B cell (primary cell): ENCODE measurements around the gene MPDZ. TPM values are rescaled to one million over a fixed set of nuclear protein-coding genes. Genes with fewer than 3 reads are reported as not detected.

Source experiments
- ATAC-seq: fragments of 200-7000 bp; cut with Tn5 transposase; one replicate; pipeline ENCODE4 v1.10.0; 2021; ENCODE audit warnings: low read depth, mild to moderate bottlenecking, moderate number of reproducible peaks, moderate library complexity
- CTCF ChIA-PET: fragments of 350-600 bp; sonication (Branson Sonifier 250); formaldehyde crosslinking; loops from one replicate; lab custom pipeline; 2021; ENCODE audit warnings: antibody characterized with exemption, inconsistent platforms; lab: Charles Lee
- POLR2A ChIA-PET: fragments of 350-600 bp; sonication (Branson Sonifier 250); formaldehyde crosslinking; loops from one replicate; lab custom pipeline; 2021; ENCODE audit warnings: antibody characterized with exemption; lab: Charles Lee
- DNase-seq: peaks from one replicate; pipeline ENCODE4 v3.0.0; 2013
- H2AFZ ChIP-seq: 2 replicates; pipeline ENCODE4 v1.6.1; 2012; ENCODE audit warnings: mild to moderate bottlenecking, low read depth, low read length; ENCODE audit not compliant: insufficient read depth, poor library complexity, severe bottlenecking
- H3K27ac ChIP-seq, 2 donors: 1 replicate in 1 of 2; 2 replicates in 1 of 2; pipeline ENCODE4 v1.5.1; 2012 to 2013; ENCODE audit warnings: low read length in 2 of 2, mild to moderate bottlenecking in 2 of 2, moderate library complexity in 1 of 2
- H3K27me3 ChIP-seq, 4 experiments: fragments of 200-600 bp in 1 of 4; sonication (generic) in 1 of 4; replicated peaks in 1 of 4; 1 replicate in 2 of 4; 2 replicates in 2 of 4; pipeline versions ENCODE4 v1.6.1 to v1.7.0; 2013 to 2016; ENCODE audit warnings: low read length in 3 of 4, mild to moderate bottlenecking in 2 of 4, mixed read lengths in 1 of 4, moderate library complexity in 1 of 4; ENCODE audit not compliant: insufficient read depth in 4 of 4, control insufficient read depth in 3 of 4; ENCODE audit errors: control extremely low read depth in 1 of 4
- H3K36me3 ChIP-seq, 2 experiments: replicated peaks in 1 of 2; 1 replicate in 1 of 2; 2 replicates in 1 of 2; pipeline versions ENCODE4 v1.6.1 to v1.7.1; 2013; ENCODE audit warnings: low read length in 1 of 2; ENCODE audit not compliant: insufficient read depth in 2 of 2, control insufficient read depth in 1 of 2; ENCODE audit errors: control extremely low read depth in 1 of 2, extremely low read depth in 1 of 2
- H3K4me1 ChIP-seq, 2 donors: fragments of 200-600 bp in 1 of 2; sonication (generic) in 1 of 2; 1 replicate in 1 of 2; 2 replicates in 1 of 2; pipeline versions ENCODE4 v1.5.1 to v1.6.1; 2013 to 2017; ENCODE audit warnings: low read length in 2 of 2; ENCODE audit not compliant: control insufficient read depth in 2 of 2, insufficient read depth in 2 of 2
- H3K4me2 ChIP-seq: replicated peaks from 2 replicates; pipeline ENCODE3; 2012; ENCODE audit warnings: mild to moderate bottlenecking, low read depth, low read length; ENCODE audit not compliant: poor library complexity, severe bottlenecking
- H3K4me3 ChIP-seq, 5 experiments: fragments of 200-600 bp in 1 of 5; sonication (generic) in 1 of 5; 1 replicate in 3 of 5; 2 replicates in 2 of 5; pipeline versions ENCODE4 v1.5.1 to v1.7.0; 2011 to 2016; ENCODE audit warnings: low read length in 4 of 5, mild to moderate bottlenecking in 4 of 5, low read depth in 2 of 5, control low read depth in 1 of 5, moderate library complexity in 1 of 5; ENCODE audit not compliant: insufficient read depth in 1 of 5; ENCODE audit errors: control extremely low read depth in 1 of 5, extremely low read depth in 1 of 5
- H3K79me2 ChIP-seq: fragments of 200-600 bp; sonication (generic); one replicate; pipeline ENCODE4 v1.6.0; 2016; ENCODE audit warnings: low read length; ENCODE audit not compliant: control insufficient read depth, insufficient read depth
- H3K9ac ChIP-seq: fragments of 200-600 bp; sonication (generic); 2 replicates; pipeline ENCODE4 v1.6.1; 2017; ENCODE audit warnings: mild to moderate bottlenecking, low read length, moderate library complexity
- H3K9me3 ChIP-seq, 3 donors: one replicate each; pipeline versions ENCODE4 v1.6.1 to v1.7.1; 2013; ENCODE audit warnings: low read length in 2 of 3; ENCODE audit not compliant: control insufficient read depth in 2 of 3, insufficient read depth in 1 of 3; ENCODE audit errors: control extremely low read depth in 1 of 3
- H4K20me1 ChIP-seq: 2 replicates; pipeline ENCODE4 v1.6.0; 2012; ENCODE audit warnings: mild to moderate bottlenecking, low read length; ENCODE audit not compliant: insufficient read depth, control insufficient read depth, poor library complexity, severe bottlenecking
- H3K27ac Mint-ChIP-seq: one replicate; pipeline ENCODE4 v1.8.0; 2021; ENCODE audit warnings: mixed read lengths
- H3K27me3 Mint-ChIP-seq: one replicate; pipeline ENCODE4 v1.8.0; 2021; ENCODE audit warnings: mixed read lengths
- H3K4me1 Mint-ChIP-seq: one replicate; pipeline ENCODE4 v1.8.0; 2021; ENCODE audit warnings: mixed read lengths
- H3K4me3 Mint-ChIP-seq: one replicate; pipeline ENCODE4 v1.8.0; 2021; ENCODE audit warnings: mixed read lengths
- H3K9me3 Mint-ChIP-seq: one replicate; pipeline ENCODE4 v1.8.0; 2022; ENCODE audit warnings: mixed read lengths; ENCODE audit not compliant: insufficient read depth
- EZH2 ChIP-seq: IDR thresholded peaks from 2 replicates; pipeline ENCODE4 v1.6.1; 2012; ENCODE audit warnings: borderline replicate concordance, low read depth, mild to moderate bottlenecking, moderate library complexity, low read length; ENCODE audit not compliant: insufficient read depth, poor library complexity, severe bottlenecking
- WGBS: methylation state at CpG from one replicate; pipeline ENCODE4 v1.1.5; 2013; ENCODE audit warnings: missing lambda C conversion rate; ENCODE audit not compliant: insufficient coverage; 5-methylcytosine and 5-hydroxymethylcytosine counted together
- intact Hi-C: fragments of 100-400 bp; cut with micrococcal nuclease; formaldehyde crosslinking; loops from one replicate; pipeline ENCODE4 v1.10.0; 2022
- polyA plus RNA-seq: library from polyadenylated mRNA; depleted of rRNA; stranded (reverse); fragments of >200 nt; gene quantifications from 2 replicates; pipeline ENCODE4 v1.2.3, GENCODE V29; 2012
- total RNA-seq, 2 donors: library from RNA; stranded (reverse); fragments of 120-200 nt in 1 of 2; gene quantifications; 1 replicate in 1 of 2; 2 replicates in 1 of 2; pipeline versions ENCODE4 v1.2.3 to v1.2.4, GENCODE V29; 2013 to 2022
- TF ChIP-seq, protein P1 (sequence below): fragments of 200-600 bp; IDR thresholded peaks from one replicate; pipeline ENCODE4 v1.8.0; 2022; ENCODE audit warnings: antibody characterized with exemption, mild to moderate bottlenecking

MPDZ gene
- total and polyA plus RNA-seq, 2 donors (not counting 1 experiment from before 2014, with no cell fraction given), result not detected

DNA sequence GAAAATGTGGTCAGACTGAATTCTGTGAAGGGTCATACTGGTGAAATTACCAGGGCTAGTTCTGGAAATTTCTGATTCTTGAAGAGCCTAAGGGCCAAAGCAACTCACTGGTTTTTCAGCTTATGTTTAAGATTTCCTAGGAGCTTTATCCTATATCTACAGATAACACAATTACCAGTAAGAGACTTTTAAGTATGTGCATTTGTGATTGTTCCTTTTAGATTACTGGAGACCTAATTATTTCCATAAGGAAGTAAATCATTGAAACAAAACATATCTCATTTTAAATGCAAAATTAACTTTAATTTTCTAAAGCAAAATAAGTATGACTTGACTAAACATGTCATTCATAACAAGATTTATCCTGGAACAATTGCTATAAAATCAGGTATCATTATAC, 134.2 kb downstream of the MPDZ start:
- no peak overlapping the region for H3K4me3 ChIP-seq
- no peaks in the 10 kb centered on the region for H3K27me3 ChIP-seq
- ChIA-PET CTCF (no interaction called here), POLR2A (no interaction called here)
- no peak for TF ChIP-seq EZH2
- TF ChIP-seq, protein P1, sequence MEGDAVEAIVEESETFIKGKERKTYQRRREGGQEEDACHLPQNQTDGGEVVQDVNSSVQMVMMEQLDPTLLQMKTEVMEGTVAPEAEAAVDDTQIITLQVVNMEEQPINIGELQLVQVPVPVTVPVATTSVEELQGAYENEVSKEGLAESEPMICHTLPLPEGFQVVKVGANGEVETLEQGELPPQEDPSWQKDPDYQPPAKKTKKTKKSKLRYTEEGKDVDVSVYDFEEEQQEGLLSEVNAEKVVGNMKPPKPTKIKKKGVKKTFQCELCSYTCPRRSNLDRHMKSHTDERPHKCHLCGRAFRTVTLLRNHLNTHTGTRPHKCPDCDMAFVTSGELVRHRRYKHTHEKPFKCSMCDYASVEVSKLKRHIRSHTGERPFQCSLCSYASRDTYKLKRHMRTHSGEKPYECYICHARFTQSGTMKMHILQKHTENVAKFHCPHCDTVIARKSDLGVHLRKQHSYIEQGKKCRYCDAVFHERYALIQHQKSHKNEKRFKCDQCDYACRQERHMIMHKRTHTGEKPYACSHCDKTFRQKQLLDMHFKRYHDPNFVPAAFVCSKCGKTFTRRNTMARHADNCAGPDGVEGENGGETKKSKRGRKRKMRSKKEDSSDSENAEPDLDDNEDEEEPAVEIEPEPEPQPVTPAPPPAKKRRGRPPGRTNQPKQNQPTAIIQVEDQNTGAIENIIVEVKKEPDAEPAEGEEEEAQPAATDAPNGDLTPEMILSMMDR, result no peak
- intact Hi-C loops, result no loop called here
- Mint-ChIP-seq H3K27me3 (no peaks in the 10 kb centered on the region), H3K4me1 (no peaks in the 10 kb centered on the region), H3K4me3 (no peak overlapping the region), H3K9me3 (peaks cover 2% of the 10 kb centered on the region), H3K27ac (no peak overlapping the region)
- H3K27ac ChIP-seq, result no peak overlapping the region
- H3K4me1 ChIP-seq, result no peaks in the 10 kb centered on the region
- no peak overlapping the region for H3K4me2 ChIP-seq
- H4K20me1 ChIP-seq, result no peaks in the 10 kb centered on the region
- no peaks in the 10 kb centered on the region for H3K79me2 ChIP-seq
- no peak for DNase-seq
- ATAC-seq, result no peak
- H3K36me3 ChIP-seq, result no peaks in the 10 kb centered on the region
- no peaks in the 10 kb centered on the region for H3K9me3 ChIP-seq
- H3K9ac ChIP-seq, result no peak overlapping the region
- H2AFZ ChIP-seq, result no peak overlapping the region

DNA sequence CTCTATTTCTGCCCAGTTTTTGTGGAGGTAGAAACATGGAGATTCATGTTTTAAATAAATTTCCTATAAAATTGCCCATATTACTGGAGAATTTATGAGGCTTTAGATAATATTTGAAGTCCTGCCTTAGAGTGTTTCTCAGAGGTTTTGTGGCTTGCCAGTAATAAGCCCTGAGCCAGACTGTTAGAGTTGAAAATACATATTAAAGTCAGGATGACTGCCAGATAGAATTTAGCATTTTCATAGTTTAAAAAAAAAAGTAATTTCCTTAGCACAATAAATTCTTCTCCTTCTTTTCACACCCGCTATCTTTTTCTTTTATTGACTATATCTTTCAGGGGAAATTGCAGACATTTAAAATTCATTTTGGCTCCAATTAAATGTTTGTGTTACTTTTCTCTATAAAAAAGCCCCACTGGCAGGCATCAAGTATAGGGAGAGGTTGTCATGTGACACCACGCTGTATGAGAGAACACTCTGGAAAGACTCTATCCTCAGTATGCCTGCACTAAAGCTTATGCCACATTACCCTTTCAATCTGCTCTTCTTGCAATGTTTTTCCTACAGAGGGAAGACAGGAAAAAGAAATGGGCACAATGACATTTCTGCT, 135.2 kb downstream of the MPDZ start:
- intact Hi-C loops, result no loop called here

More for the DNA sequence above, 135.2 kb downstream of the MPDZ start:
- Mint-ChIP-seq H3K4me1 (no peaks in the 10 kb centered on the region), H3K27ac (no peak overlapping the region), H3K9me3 (peaks cover 2% of the 10 kb centered on the region), H3K27me3 (no peaks in the 10 kb centered on the region), H3K4me3 (no peak overlapping the region)
- 100% methylated on average over 1 of the region's 2 CpGs for WGBS
- no peaks in the 10 kb centered on the region for H3K27me3 ChIP-seq
- H3K79me2 ChIP-seq, result no peaks in the 10 kb centered on the region
- TF ChIP-seq EZH2, result no peak
- TF ChIP-seq, protein P1, result no peak
- no peak overlapping the region for H3K27ac ChIP-seq
- H2AFZ ChIP-seq, result no peak overlapping the region
- no peaks in the 10 kb centered on the region for H3K36me3 ChIP-seq
- ChIA-PET CTCF (no interaction called here), POLR2A (no interaction called here)
- DNase-seq (no peak), ATAC-seq (no peak)
- H3K9me3 ChIP-seq, result no peaks in the 10 kb centered on the region
- no peaks in the 10 kb centered on the region for H4K20me1 ChIP-seq
- H3K4me3 ChIP-seq, result no peak overlapping the region
- no peaks in the 10 kb centered on the region for H3K4me1 ChIP-seq
- H3K4me2 ChIP-seq, result no peak overlapping the region
- no peak overlapping the region for H3K9ac ChIP-seq
